CD4-positive, alpha-beta T cell treated with Interleukin-10 for 1 hour (primary cell): Measurements from ENCODE around the gene NOL11.
"Not testable (repeated sequence)": the region's sequence is repeated elsewhere in the genome, so short reads cannot be mapped to it uniquely, and the experiment has no call there.

Experiments
- DNase-seq: peaks from one replicate; pipeline ENCODE4 v3.0.0-alpha.2; 2020

The NOL11 gene

GRCh38 chr17:67711916-67712315, 5.8 kb upstream of the NOL11 start:
- DNase-seq: no peak

- no peak for DNase-seq
Observed at GRCh38 chr17:67712375-67712774, 5.4 kb upstream of the NOL11 start.

GRCh38 chr17:67713169-67713568, 4.6 kb upstream of the NOL11 start:
- DNase-seq: no peak

- no peak for DNase-seq
Observed at GRCh38 chr17:67716405-67716798, 1.3 kb upstream of the NOL11 start.

- DNase-seq: no peak
Observed at GRCh38 chr17:67717192-67717623, 528 bp upstream of the NOL11 start.

GRCh38 chr17:67718325-67718941, 697 bp downstream of the NOL11 start:
- DNase-seq: peak; percentile 58

GRCh38 chr17:67725373-67725791, 7.6 kb downstream of the NOL11 start:
- DNase-seq: peak; percentile 39

- peak; percentile 1 for DNase-seq
Observed at GRCh38 chr17:67725807-67726206, 8.1 kb downstream of the NOL11 start.

GRCh38 chr17:67727152-67728039, 9.7 kb downstream of the NOL11 start:
- DNase-seq: not testable (repeated sequence)

GRCh38 chr17:67729903-67730302, 12.2 kb downstream of the NOL11 start:
- no peak for DNase-seq

GRCh38 chr17:67730731-67731130, 13.0 kb downstream of the NOL11 start:
- no peak for DNase-seq

- no peak for DNase-seq
Observed at GRCh38 chr17:67733449-67733848, 15.7 kb downstream of the NOL11 start.

- DNase-seq: no peak
Observed at GRCh38 chr17:67737145-67737544, 19.4 kb downstream of the NOL11 start.

GRCh38 chr17:67742025-67742424, 24.3 kb downstream of the NOL11 start:
- DNase-seq: no peak

GRCh38 chr17:67746704-67747571, 29.2 kb downstream of the NOL11 start:
- no peak for DNase-seq

- no peak for DNase-seq
Observed at GRCh38 chr17:67747681-67748235, 30.0 kb downstream of the NOL11 start.

- no peak for DNase-seq
Observed at GRCh38 chr17:67750067-67750466, 32.3 kb downstream of the NOL11 start.

GRCh38 chr17:67751101-67752074, 33.7 kb downstream of the NOL11 start:
- DNase-seq: no peak

GRCh38 chr17:67752160-67752559, 34.4 kb downstream of the NOL11 start:
- not testable (repeated sequence) for DNase-seq

- DNase-seq: no peak
Observed at GRCh38 chr17:67753026-67753425, 35.3 kb downstream of the NOL11 start.

- no peak for DNase-seq
Observed at GRCh38 chr17:67754001-67754400, 36.3 kb downstream of the NOL11 start.

GRCh38 chr17:67754686-67755085, 37.0 kb downstream of the NOL11 start:
- DNase-seq: not testable (repeated sequence)
